ENCODE data around the gene MGAT5B.
"Not testable (repeated sequence)": the region's sequence is repeated elsewhere in the genome, so short reads cannot be mapped to it uniquely, and the experiment has no call there.

MGAT5B gene

GRCh38 chr17:76978050-76978449 lies 109.8 kb downstream of the MGAT5B start:
- not testable (repeated sequence) for DNase-seq (ENCODE audit: low spot score)

DNA sequence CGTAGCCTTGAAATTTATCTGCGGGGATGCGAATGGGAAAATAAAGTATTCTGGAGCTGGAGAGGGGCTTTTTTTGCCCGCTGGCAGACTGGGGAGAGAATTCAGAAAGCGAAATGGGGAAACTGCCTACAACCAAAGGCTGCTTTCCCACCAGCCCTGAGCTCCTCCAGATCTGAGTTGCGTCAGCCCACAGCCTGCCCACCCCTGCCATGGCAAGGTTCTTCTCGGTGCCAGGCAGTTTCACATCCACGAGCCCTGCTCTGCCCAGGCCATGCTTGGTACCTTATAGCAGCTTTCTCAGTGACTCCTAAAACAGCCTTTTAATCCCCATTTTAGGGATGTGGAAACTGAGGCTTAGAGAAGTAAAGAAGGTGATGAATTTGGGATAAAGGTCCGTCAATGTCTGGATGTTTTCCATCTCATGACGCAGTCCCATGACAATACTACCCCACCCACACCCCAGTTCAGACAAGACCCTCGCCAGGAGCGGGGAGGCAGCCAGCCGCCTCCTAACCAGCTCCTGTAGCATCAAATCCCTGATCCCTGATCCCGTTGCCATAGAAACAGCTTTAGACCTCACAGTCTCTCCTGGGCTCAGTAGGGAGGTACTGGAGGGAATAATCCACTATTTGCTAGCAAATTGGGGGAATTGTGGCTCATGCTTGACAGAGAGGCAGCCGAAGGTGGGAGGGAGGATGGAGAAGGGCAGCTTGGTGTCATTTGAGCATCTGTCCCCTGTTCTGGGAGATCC lies 113.5 kb downstream of the MGAT5B start:
- no peak for DNase-seq (ENCODE audit: low spot score)

GRCh38 chr17:76982408-76983074 lies 114.3 kb downstream of the MGAT5B start:
- DNase-seq (ENCODE audit: low spot score): no peak

GRCh38 chr17:76983075-76983775 lies 115.0 kb downstream of the MGAT5B start:
- DNase-seq (ENCODE audit: low spot score): no peak

GRCh38 chr17:76986365-76986764 lies 118.2 kb downstream of the MGAT5B start:
- no peak for DNase-seq (ENCODE audit: low spot score)

GRCh38 chr17:76987486-76988093 lies 119.4 kb downstream of the MGAT5B start:
- DNase-seq (ENCODE audit: low spot score): no peak

DNA sequence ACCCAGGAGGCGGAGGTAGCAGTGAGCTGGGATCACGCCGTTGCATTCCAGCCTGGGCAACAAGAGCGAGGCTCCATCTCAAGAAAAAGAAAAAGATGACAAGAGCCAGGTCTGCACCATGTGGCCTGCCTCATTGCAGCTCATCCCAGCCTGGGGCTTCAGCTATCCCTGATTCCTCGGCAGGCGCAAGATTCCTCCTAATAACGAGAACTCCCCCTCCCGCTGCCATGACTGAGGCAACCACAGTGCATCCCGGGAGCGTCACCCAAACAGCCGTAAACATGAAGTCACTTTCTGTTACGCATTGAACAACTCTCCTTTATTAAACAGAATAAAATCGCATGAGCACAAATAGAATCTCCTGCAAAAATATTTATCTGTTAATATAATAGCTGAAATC lies 120.6 kb downstream of the MGAT5B start:
- DNase-seq (ENCODE audit: low spot score): no peak

DNA sequence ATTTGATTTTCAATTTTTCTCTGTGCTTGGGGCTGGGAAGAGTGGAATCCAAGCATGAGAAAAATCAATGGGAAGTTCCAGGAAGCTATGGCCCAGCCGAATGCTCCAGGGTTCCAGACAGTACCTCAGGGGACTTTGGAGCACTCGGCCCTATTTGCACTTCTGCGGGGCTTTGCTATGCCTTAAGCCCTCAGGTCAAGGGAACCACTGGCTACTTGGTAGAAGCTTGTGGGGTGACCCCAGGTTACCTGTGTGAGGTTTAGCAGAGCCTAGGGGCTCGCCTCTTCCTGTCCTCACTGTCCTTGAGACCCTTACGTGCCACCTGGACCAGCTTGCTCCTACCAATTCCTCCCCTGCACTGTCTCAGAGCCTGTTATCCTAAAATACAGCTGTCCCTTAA lies 121.3 kb downstream of the MGAT5B start:
- no peak for DNase-seq (ENCODE audit: low spot score)

- DNase-seq (ENCODE audit: low spot score): no peak
These were observed 124.7 kb downstream of the MGAT5B start for GRCh38 chr17:76992891-76993290.

- no peak for DNase-seq (ENCODE audit: low spot score)
These were observed 125.4 kb downstream of the MGAT5B start for GRCh38 chr17:76993651-76994050.

DNA sequence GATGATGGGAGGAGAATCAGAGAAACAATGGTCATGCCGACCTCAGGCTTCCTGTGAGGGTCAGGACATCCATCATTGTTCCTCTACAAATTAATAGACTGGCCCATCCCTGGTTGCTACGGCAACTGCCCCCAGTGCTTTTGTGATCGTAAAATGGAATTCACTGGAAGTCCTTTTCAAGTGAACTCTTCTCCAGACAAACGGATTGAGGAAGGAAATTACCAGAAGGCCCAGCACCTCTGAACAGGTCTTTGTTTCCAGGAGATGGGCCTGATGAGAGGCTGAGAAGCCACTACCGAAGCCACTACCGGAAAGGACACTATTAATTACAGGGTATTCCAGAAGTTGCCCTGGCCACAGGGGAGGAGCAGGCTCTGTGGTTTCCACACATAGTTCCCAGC lies 126.0 kb downstream of the MGAT5B start:
- no peak for DNase-seq (ENCODE audit: low spot score)

GRCh38 chr17:76995387-76996105 lies 127.3 kb downstream of the MGAT5B start:
- DNase-seq (ENCODE audit: low spot score): no peak

DNA sequence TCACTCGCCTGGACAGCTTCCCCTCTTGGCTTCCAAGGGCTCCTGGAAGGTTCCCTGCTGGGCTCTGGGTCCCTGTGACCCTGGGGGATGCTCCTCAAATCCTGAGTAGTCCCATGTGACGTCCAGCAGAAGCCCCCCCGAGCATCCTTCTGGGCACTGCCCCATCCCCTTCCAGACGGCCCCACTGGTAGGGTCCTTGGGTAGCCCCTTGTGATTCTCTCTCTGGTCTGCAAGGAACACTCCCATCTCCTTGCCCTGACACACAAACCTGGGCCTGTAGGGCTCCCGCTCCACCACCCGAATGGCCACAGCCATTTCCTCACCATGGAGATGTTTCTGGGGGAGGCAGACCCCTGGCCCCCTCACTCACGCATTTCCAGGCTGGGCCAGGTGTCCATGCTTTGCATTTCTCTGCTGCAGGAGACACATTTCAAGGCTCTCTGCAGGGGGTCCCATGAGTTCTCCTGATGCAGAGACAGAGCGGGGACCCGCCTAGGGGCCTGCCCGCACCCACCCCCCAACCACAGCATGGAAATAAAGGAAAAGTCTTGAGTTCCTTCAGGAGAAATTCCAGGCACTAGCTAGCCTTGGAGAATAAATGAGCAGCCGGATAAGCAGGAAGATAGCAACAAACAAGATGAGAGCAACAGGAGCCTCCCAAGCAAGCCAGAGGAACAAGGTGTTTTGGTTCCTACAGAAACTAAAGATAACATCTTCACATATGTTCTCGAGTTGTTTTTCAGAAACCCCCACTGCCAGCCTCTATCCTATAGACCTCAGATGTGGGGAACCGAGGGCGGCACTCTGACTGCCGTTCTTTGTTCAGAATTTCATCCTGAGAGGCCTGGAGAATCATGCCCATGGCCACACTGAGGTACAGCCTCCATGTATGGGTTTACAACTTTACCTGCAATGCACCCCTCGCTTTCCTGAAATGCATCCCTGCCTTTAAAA lies 128.8 kb downstream of the MGAT5B start:
- DNase-seq (ENCODE audit: low spot score): no peak

- DNase-seq (ENCODE audit: low spot score): no peak
These were observed 129.9 kb downstream of the MGAT5B start for GRCh38 chr17:76997981-76998531.

GRCh38 chr17:76998839-76999238 lies 130.6 kb downstream of the MGAT5B start:
- no peak for DNase-seq (ENCODE audit: low spot score)

Data from pons (tissue), 1 donor.